Kidney epithelial cell (primary cell): ENCODE measurements around the gene UBFD1. TPM values are rescaled to one million over a fixed set of nuclear protein-coding genes. Genes with fewer than 3 reads are reported as not detected.

Experiments
- DNase-seq: peaks from one replicate; pipeline ENCODE4 v3.0.0-alpha.2; 2010; ENCODE audit warnings: low read depth
- H3K27me3 ChIP-seq: 2 replicates; pipeline ENCODE4 v1.6.0; 2011; ENCODE audit warnings: low read length; ENCODE audit not compliant: control insufficient read depth, insufficient read depth
- H3K36me3 ChIP-seq: 2 replicates; pipeline ENCODE4 v1.5.1; 2011; ENCODE audit warnings: low read length; ENCODE audit not compliant: control insufficient read depth, insufficient read depth
- H3K4me3 ChIP-seq: 2 replicates; pipeline ENCODE4 v1.5.1; 2011; ENCODE audit warnings: low read depth, mild to moderate bottlenecking, control low read depth, low read length
- CTCF ChIP-seq: IDR thresholded peaks from 2 replicates; pipeline ENCODE4 v1.5.1; 2011; ENCODE audit warnings: mild to moderate bottlenecking, moderate library complexity, low read length, control low read depth, inconsistent platforms; ENCODE audit not compliant: insufficient read depth, poor library complexity, severe bottlenecking
- total RNA-seq: library from RNA; depleted of rRNA; stranded (reverse); fragments of >200 nt; gene quantifications from 2 replicates; pipeline ENCODE4 v1.2.3, GENCODE V29; 2015

The UBFD1 gene
- total RNA-seq, 1 donor from 2014 or later, result 135 TPM

- H3K4me3 ChIP-seq, result no peak overlapping the region
- no peak for TF ChIP-seq CTCF
- H3K27me3 ChIP-seq, result no peaks in the 10 kb centered on the region
- no peak for DNase-seq
- no peaks in the 10 kb centered on the region for H3K36me3 ChIP-seq
These were observed 45.8 kb upstream of the UBFD1 start for GRCh38 chr16:23511731-23512130.

- no peak for TF ChIP-seq CTCF
- Histone ChIP-seq H3K4me3 (no peak overlapping the region), H3K36me3 (no peaks in the 10 kb centered on the region), H3K27me3 (no peaks in the 10 kb centered on the region)
- DNase-seq, result no peak
These were observed 45.3 kb upstream of the UBFD1 start for GRCh38 chr16:23512168-23512695.

GRCh38 chr16:23514381-23515152 lies 43.0 kb upstream of the UBFD1 start:
- no peak for TF ChIP-seq CTCF
- no peak for DNase-seq
- Histone ChIP-seq H3K27me3 (no peaks in the 10 kb centered on the region), H3K36me3 (no peaks in the 10 kb centered on the region), H3K4me3 (no peak overlapping the region)

- Histone ChIP-seq H3K36me3 (no peaks in the 10 kb centered on the region), H3K27me3 (no peaks in the 10 kb centered on the region), H3K4me3 (no peak overlapping the region)
- no peak for DNase-seq
- no peak for TF ChIP-seq CTCF
These were observed 41.6 kb upstream of the UBFD1 start for GRCh38 chr16:23515881-23516280.

GRCh38 chr16:23516366-23517137 lies 41.0 kb upstream of the UBFD1 start:
- no peaks in the 10 kb centered on the region for H3K27me3 ChIP-seq
- no peak for TF ChIP-seq CTCF
- H3K36me3 ChIP-seq, result no peaks in the 10 kb centered on the region
- no peak for DNase-seq
- H3K4me3 ChIP-seq, result no peak overlapping the region
